ENCODE data around the gene HEATR1.

Gene HEATR1

GRCh38 chr1:236535662-236536161 is 68.6 kb downstream of the HEATR1 start:
- no peak for DNase-seq

- DNase-seq = no peak
Observed at GRCh38 chr1:236535190-236535589, 69.1 kb downstream of the HEATR1 start.

- DNase-seq = peak; percentile 65
Observed at GRCh38 chr1:236534151-236534651, 70.1 kb downstream of the HEATR1 start.

GRCh38 chr1:236532850-236533249 is 71.5 kb downstream of the HEATR1 start:
- DNase-seq = no peak

GRCh38 chr1:236530959-236531358 is 73.4 kb downstream of the HEATR1 start:
- no peak for DNase-seq

- DNase-seq = no peak
Observed at GRCh38 chr1:236530286-236530685, 74.0 kb downstream of the HEATR1 start.

GRCh38 chr1:236526079-236526478 is 78.2 kb downstream of the HEATR1 start:
- DNase-seq = no peak

- DNase-seq = no peak
Observed at GRCh38 chr1:236524895-236525184, 79.5 kb downstream of the HEATR1 start.

- DNase-seq = peak; percentile 82
Observed at GRCh38 chr1:236524142-236524894, 80.0 kb downstream of the HEATR1 start.

GRCh38 chr1:236523704-236524141 is 80.6 kb downstream of the HEATR1 start, which contains the start of gene LGALS8:
Gene LGALS8, plus strand, starts transcription at chr1:236523982. Its CDS starts 2,089 bp downstream, at chr1:236526071.
- peak; percentile 90 for DNase-seq

GRCh38 chr1:236522937-236523703 is 81.2 kb downstream of the HEATR1 start:
- DNase-seq = no peak

GRCh38 chr1:236520445-236521005 is 83.8 kb downstream of the HEATR1 start:
- DNase-seq = no peak

GRCh38 chr1:236518322-236518721 is 86.0 kb downstream of the HEATR1 start:
- DNase-seq = no peak

GRCh38 chr1:236516929-236517704 is 87.2 kb downstream of the HEATR1 start:
- peak; percentile 51 for DNase-seq

- DNase-seq = no peak
Observed at GRCh38 chr1:236515443-236515958, 88.8 kb downstream of the HEATR1 start.

GRCh38 chr1:236514703-236515442 is 89.4 kb downstream of the HEATR1 start:
- no peak for DNase-seq

GRCh38 chr1:236511735-236512418 is 92.4 kb downstream of the HEATR1 start:
- no peak for DNase-seq

GRCh38 chr1:236509647-236510401 is 94.5 kb downstream of the HEATR1 start:
- no peak for DNase-seq

GRCh38 chr1:236509203-236509602 is 95.1 kb downstream of the HEATR1 start:
- no peak for DNase-seq

GRCh38 chr1:236508593-236509027 is 95.7 kb downstream of the HEATR1 start:
- DNase-seq = peak; percentile 77
